GM18520 (cell line): ENCODE results near the gene HSD3B1.

ENCODE experiments used
- ATAC-seq: cut with Tn5 transposase; IDR thresholded peaks from one replicate; pipeline ENCODE4 v1.9.1; 2021; ENCODE audit not compliant: unreplicated experiment

Gene HSD3B1

DNA sequence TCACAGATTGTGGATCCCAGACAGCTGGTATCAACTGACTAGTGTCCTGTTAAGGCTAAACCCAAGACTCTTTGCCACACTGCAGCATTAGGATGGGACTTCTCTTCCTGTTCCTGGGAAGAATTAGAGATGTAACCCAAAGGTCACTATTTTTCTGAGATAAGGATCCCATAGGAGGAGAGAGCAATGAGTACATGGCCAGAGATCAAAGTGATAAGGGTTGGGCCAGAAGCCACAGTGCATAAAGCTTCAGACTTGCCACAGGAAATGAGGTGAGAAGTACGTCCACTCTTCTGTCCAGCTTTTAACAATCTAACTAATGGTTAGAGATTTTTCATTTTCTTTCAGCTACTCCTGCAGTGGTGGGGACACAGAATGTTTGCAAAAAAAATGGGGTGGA, at the start of gene HSD3B1:
HSD3B1 (plus strand) TSS at position 270 of the 400 bp plus-strand sequence. CDS start 267 bp downstream, outside the sequence.
- no peak for ATAC-seq

DNA sequence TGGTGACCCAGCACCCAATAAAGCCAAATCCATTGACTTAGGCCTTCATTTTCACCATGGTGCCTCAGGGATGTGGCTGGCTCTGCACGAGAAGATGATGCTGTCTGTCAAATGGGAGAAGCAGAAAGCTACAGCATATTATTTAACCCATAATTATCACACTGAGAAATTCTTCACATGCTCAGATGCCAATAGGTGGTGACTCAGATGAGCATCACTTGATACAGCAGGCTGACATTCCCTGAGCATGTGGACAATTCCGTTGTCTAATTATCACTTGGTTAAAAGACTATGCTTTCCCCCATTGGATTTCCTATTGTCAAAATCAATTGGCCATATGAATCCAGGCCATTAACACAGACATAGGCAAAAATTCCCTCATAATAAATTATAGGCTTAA, 44.0 kb upstream of the HSD3B1 start:
- no peak for ATAC-seq

DNA sequence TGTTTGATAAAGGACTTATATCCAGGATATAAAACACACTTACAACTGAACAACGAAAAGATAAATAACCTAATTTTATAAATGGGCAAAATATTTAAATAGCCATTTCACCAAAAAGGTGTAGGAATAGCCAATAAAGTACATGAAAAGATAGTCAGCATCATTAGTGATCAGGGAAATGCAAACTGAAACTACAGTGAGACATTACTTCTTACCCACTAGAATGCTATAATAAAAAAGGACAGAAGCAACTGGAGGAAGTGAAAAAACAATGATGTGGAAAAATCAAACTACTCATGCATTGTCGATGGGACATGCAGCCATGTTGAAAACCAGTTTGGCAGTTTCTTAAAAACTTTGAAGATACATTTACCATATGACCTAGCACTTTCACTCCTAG, 43.4 kb upstream of the HSD3B1 start:
- no peak for ATAC-seq

DNA sequence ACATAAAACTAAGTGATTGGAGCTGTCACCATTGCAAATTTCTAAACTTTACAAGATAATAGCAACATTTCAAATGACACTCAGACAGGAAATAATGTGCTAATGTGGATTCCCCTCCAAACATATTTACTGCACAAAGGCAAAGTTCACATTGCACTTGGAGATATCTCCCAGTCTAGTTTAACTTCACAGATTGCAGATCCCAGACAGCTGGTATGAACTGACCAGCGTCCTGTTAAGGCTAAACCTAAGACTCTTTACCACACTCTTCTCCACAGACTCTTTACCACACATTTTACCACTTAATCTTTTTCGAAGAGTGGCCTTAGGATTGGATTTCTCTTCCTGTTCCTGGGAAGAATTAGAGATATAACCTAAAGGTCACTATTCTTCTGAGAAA, 40.6 kb upstream of the HSD3B1 start:
- no peak for ATAC-seq

DNA sequence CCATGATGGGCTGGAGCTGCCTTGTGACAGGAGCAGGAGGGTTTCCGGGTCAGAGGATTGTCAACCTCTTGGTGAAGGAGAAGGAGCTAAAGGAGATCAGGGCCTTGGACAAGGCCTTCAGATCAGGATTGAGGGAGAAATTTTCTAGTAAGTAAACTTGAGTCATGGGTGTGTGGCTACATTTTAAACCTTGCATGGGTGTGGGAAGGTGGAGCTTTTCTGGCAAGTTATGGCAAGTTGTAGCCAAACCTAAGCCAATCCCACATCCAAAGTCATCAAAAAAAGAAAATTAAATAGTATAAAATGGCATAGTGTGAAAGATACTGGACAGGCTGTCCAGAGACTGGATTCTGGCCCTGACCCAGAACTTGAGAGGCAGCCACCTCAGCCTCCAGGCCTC, 39.8 kb upstream of the HSD3B1 start:
- ATAC-seq = no peak

DNA sequence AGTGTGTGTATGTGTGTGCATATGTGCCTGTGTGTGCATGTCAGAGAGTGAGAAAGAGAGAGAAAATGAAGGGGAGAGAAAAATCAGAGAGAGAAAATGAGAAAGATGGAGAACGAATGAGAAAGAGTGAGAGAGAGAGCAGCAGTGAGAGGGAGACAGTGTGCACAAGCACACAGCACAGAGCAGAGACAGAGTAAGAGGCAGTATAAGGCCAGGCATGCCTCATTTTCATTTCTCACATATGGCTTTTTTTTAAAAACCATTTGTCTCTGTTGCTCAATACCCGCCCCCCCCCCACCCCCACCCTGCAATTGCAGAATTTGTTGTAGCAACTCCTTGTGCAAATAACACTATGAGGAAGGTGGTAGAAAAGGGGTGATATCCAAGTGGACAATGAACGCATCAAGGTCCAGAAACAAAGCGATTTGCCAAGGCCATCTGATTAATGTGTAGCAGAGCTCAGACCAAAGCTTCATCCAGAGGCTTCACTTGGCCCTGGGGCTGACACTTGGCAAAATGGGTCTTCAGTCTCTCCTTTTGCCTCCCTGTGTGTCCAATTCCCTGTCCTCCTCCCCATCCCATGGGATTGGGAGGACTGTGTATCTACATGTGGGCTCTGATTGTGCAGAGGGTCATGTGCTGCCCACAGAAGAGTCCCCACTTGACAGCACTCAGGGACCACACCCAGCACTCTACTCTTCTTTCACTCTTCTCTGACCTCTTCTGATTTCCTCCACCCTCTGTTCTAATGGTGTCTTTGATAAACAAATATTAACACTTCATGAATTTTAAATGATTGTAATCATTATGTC, 38.9 kb upstream of the HSD3B1 start:
- ATAC-seq = no peak

DNA sequence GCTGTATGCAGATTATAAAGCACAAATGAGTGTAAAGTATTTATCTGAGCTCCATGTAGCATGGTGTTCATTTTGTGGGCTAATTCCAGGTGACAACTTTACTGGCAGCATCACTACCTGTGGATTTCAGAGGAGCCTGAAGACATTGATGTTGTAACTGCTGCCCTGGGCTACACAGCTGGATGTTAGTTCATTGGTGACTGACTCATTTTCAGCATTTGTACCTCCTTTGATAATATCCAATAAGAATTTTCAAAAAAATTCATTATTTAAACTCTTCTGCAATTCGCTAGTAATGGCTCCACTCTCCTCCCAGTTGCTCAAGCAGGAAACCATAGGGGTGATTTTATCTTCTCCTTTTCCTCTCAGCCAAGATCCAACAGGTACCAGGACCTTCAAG, 37.3 kb upstream of the HSD3B1 start:
- ATAC-seq = no peak

DNA sequence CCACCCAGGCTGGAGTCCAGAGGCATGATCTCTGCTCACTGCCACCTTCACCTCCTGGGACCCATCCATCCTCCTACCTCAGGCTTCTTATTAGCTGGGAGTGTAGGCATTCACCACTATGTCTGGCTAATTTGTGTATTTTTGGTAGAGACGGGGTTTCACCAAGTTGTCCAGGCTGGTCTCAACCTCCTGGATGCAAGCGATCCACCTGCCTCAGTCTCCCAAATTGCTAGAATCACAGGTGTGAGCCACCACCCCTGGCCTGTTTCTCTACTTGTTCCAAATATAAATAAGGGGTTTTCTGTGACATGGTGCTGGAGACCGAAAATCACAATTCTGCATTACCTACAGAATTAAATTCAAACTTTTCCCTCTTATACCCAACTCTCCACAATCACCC, 36.6 kb upstream of the HSD3B1 start:
- ATAC-seq = no peak

DNA sequence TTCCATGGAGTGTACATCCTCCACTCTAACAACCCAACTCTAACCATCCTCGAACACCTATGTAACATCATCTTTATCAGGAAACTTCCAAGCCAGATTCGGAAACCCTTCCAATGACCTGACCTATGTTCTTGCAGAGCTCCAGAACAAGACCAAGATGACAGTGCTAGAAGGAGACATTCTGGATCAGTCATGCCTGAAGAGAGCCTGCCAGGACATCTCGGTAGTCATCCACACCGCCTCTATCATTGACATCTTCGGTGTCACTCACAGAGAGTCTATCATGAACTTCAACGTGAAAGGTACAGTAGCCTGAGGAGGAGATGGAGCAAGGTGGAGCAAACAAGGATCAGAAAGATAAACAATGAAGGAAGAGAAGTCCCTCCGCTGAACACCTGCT, 36.1 kb upstream of the HSD3B1 start:
- ATAC-seq = no peak

DNA sequence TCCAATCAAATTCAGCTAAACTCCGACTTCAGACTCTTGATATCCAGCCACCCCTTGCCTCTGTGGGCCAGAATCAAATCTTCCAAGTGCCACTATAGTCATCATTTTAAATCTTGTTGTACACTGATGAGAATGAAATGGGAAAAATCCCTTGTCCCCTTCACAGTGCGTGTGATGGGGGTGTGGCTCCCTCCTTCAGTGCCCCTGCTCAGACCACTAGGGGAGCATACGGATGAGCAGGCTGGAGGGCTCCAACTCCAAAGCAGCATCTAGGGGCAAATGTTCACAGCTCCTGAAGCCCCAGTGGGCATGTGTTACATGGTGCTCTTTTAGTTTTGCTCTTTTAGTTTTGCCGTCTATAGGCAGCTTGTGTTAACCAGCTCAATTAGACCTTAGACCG, 35.4 kb upstream of the HSD3B1 start:
- no peak for ATAC-seq

DNA sequence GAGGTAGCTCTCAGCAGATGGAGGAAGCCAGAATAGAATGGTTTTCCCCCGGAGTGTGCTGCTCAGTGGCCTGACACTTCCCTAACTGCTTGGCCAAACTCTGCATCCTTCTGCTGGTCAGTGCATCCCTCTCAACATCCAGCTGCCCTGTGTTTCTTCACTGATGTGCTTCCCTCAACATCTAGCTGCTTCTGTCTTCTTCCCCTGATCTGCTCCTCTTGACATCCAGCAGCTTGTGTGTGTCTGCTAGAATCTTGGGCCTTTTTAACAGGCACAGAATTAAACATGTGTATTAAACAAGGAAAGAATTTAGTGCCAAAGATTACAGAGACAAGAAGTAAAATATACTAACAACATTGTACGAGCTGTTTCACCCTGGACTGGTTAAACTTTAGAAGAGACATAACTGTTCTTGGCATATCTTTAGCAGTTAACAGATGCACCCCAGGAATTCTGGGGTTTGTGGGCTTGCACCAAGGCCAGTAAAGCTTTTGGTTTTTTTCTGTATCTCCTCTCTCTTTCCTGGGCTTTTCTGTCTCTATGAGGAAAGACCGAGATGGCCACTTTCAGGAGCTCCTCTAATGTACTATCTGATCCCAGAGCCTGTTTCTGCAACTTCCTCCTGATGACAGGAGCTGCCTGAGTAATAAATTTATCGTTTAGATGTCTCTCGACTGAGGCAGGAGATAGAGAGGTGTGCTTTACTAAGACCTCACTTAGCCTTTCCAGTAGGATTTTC, 34.8 kb upstream of the HSD3B1 start:
- no peak for ATAC-seq

DNA sequence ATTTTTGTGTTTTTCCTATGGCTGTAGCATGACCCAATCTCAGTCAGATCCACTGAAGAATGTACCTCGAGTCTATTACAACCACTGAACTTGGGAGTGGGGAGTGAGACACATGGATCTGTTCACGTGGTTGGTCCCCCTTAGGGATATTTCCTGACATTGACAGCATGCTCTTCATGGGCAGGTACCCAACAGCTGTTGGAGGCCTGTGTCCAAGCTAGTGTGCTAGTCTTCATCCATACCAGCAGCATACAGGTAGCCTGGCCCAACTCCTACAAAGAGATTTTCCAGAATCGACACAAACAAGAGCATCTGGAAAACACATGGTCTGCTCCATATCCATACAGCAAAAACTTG, 34.2 kb upstream of the HSD3B1 start:
- no peak for ATAC-seq

DNA sequence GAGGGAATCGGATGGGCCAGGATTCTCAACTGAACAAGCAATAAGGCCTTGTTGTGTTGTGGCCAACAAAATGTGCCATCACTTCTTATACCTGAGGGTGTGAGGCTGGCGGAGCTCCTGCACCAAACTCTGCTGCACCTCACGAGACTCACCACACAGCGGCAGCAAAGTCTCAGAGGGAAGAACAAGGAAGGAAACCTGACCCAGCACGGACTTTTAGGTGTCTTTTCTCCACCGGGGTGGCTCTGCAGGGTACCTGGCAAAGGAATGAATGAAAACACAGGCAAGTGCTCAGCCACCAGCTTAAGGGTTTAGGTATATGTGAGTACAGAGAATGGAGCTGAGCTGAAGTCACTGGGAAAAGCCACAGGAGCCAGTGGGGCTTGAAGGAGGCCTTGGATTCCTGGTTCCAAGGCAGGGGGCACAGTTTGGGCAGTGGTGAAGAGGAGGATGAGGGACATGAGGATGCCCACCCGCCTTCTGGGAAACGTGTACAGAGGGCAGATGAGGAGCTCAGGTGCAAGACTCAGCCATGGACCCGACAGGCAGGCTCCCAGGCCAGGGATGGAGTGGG, 31.1 kb upstream of the HSD3B1 start:
- ATAC-seq = no peak

DNA sequence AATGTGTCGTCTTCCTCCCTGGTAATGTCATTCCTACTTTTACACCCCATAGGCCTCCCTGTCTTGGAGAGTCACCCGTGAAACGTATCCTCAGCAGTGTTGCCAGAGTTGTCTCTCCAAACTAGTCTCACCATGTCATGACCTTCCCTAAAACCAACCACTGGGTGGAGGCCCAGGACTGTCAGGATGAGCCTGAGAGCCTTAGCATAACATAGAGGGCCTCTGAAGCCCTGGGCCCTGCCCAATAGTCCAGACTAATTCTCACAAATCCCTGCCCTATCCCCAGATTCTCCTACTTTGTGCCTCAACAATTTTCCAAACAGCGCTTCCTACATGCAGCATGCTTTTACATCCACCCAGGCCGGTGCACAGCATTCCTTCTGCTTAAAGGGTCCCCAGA, 29.3 kb upstream of the HSD3B1 start:
- ATAC-seq = no peak

DNA sequence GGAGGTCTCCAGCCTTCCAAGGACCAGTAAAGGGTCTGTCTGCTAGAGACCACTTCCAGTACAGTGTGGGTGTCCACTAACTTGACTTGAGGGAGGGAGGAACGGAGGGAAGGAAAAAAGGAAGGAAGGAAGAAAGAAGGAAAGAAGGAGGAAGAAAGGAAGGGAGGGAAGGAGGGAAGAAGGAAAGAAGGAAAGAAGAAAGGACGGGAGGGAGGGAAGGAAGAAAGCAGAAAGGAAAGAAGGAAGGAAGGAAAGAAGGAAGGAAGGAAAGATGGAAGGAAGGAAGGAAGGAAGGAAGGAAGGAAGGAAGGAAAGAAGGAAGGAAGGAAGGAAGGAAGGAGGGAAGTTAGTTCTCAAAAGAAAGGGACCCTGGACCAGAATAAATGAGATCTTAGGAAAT, 26.8 kb upstream of the HSD3B1 start:
- ATAC-seq = no peak

DNA sequence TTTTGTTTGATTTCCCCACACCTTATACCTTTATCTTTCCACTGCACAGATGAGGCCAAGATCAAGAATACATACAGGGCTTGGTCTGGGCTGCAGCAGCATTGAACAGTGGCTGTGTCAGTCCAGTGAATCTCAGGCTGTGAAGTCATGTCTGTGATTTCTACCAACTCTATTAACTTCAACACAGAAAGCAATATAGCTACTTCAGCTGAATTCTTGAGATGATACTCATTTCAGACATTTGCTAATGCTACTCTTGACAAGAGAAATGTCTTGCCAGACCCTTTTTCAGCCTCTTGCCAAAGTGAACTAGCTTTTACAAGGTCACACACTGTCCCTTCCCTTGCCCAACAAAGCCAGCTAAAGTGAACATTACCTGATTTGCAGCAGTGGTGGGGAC, 25.1 kb upstream of the HSD3B1 start:
- ATAC-seq = no peak

DNA sequence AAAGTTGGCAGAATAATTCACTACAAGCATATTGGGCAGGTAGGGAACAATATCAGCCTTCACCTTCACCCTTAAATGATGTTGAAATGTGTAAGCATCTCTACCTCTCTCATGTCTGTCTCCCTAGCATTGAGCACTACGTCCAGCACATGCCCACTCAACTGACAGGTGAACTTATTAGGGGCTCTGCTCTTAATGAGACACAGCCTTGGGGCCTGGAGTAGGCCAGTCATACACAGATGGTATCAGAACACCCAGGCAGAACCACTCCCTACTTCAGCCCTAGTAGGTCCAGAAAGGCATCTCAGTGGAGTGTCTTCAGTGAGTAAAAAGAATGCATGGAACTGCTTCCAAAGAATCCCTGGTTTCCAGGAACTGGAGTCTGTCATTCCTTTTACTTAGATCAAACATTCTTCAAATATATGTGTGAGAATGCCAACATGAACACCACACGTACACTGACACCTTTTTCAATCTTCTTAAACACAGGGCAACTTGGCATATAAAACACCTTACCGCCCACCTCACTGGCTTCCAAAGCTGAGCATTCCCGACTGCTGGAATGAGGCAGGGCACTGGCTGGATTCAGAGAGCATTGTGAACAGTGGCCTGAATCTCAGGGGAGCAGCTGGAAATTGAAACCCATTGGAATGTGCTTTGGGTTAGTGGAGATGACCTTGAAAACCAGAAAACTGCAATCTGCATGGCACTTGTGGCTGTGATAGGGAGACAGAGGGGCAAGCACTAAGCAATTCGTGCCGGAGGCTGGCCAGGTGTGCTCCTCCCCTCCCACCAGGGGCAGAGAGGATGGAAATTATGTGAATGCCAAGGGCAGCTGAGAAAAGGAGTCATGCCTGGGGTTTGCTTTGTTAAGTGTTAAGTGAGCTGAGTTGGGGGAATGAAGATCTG, 24.2 kb upstream of the HSD3B1 start:
- no peak for ATAC-seq

DNA sequence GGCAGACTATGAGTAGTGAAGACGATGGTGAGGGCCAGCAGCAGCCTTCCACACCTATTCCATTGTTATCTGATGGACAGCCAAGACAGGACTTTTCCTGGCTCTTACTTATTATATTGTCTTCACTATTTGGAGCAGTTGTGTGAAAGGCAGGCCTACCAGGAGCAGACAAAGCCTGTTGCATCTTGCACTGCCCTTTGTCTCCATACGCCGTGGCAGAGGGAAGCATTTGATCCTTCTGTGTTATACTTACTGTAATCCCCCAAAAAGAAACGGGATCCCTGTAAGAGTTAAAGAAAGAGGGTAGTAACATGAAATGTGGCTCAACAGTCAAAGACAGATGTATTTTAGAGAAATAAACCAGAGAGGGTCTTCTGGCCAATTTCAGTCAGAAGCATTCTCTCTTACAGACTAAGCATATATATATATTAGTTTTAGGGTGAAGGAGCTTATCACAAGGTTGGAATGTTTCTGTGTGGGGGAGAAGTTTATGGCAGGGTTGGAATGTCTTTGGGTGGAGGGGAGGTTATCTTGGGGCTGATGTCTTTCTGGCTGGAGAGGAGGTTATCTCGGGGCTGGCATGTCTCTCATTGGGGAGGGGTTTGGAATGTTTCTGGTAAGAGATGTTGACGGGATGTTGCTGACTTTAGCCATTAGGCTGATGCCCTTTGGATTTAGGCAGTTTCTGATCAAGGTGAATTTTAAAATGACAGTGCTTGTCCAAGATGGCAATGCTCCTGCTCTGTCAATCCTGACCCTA, 23.4 kb upstream of the HSD3B1 start:
- no peak for ATAC-seq

DNA sequence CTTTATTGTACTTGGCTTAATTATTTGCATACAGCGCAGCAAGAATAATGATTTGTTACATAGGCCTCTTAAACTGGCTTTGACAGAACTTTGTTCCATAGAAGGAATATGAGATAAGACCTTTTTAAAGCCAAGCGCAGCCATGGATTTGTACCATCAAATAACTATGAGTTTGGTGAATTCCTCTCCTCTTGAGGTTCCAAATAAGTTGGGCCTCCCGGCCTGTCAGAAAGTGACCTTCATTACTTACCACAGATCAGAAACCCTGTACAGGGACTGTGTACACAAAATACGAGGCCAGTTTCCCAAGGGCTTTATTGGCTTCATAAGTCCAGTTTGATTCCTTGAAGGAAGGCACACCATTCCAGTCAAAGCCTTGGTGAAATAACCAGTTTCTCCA, 21.8 kb upstream of the HSD3B1 start:
- ATAC-seq = no peak

DNA sequence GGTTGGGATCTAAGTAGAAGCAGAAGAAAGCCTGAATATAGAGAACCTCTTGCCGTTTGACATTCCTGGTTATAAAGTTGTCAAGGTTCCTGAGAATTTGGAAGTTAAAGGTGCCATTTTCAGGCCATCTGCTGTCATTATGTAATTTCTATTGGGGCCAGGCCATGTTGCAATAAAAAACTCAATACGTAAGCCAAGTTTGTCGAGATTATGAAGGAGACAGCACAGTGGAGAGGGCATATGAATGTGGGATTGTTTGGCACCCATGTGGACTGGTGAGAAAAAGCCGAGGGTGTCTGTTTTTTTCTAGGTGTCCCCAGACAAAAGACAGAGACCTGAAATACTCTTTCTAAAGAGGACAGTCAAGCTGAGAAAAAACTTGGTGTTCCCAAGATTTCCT, 18.8 kb upstream of the HSD3B1 start:
- ATAC-seq = no peak

DNA sequence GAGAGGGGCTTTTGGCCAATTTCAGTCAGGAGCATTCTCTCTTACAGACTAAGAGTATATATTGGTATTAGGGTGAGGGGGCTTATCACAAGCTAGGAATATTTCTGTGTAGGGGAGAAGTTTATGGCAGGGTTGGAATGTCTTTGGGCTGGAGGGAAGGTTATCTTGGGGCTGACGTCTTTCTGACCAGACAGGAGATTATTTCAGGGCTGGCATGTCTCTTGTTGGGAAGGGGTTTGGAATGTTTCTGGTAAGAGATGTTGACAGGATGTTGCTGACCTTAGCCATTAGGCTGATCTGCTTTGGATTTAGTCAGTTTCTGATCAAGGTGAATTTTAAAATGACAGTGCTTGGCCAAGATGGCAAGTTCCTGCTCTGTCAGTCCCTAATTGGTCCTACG, 17.8 kb upstream of the HSD3B1 start:
- no peak for ATAC-seq
